ENCODE data around the gene PPIL3. TPM values are rescaled to one million over a fixed set of nuclear protein-coding genes. Genes with fewer than 3 reads are reported as not detected.

The PPIL3 gene
- polyA plus RNA-seq, 1 of the 3 experiments (the other 2 are of a cell fraction) = 44.9 TPM

GRCh38 chr2:200861617-200862155 is 27.2 kb downstream of the PPIL3 start (continued):
- TF ChIP-seq FOXJ3 (CRISPR knock-in tag; IDR thresholded peaks at IDR 0.05) (no peak), GABPA (IDR thresholded peaks at IDR 0.05; ENCODE audit: low read depth) (no peak), FOXM1 (IDR thresholded peaks at IDR 0.05; ENCODE audit: low read depth) (no peak), JUND (IDR thresholded peaks at IDR 0.05) (no peak), FOSL2 (IDR thresholded peaks at IDR 0.05; ENCODE audit: borderline replicate concordance, low read depth) (no peak)

GRCh38 chr2:200860092-200860795 is 28.6 kb downstream of the PPIL3 start:
- peaks cover 50 to 72% of the 10 kb centered on the region in 2 experiments for H3K36me3 ChIP-seq (replicated peaks in 1 of 2; ENCODE audit: control insufficient read depth in 1 of 2, insufficient read depth in 2 of 2, low read length in 1 of 2)
- peaks cover 20% of the 10 kb centered on the region for H3F3A ChIP-seq (replicated peaks; ENCODE audit: insufficient read depth)
- peaks cover 79% of the 10 kb centered on the region for H4K20me1 ChIP-seq (ENCODE audit: insufficient read depth)
- peaks cover 89% of the 10 kb centered on the region for H3K79me2 ChIP-seq (ENCODE audit: insufficient read depth)
- ChIA-PET CTCF (interaction anchor here (1.7 kb wide), 1 partner anchor 10 kb away, joined by 4 read pairs; no protein-coding TSS in a partner anchor), POLR2A (no interaction called here)
- H3K9ac ChIP-seq = no peak overlapping the region; the same call in 1 of the 2 replicates
- no peak overlapping the region; a peak in 1 of 4 replicates for H3K27ac ChIP-seq (ENCODE audit: low read depth in 2 of 2, low read length in 1 of 2)
- H3K9me2 ChIP-seq = no peaks in the 10 kb centered on the region
- peak overlapping the region; percentile 73; the same call in 1 of the 2 replicates for H3K4me2 ChIP-seq
- TF ChIP-seq TCF12 (IDR thresholded peaks at IDR 0.05) (no peak), EP300 (IDR thresholded peaks at IDR 0.05; ENCODE audit: borderline replicate concordance in 1 of 2, low read depth in 1 of 2, low read length in 1 of 2) (no peak), NRF1 (IDR thresholded peaks at IDR 0.05; ENCODE audit: low read depth, low read length) (no peak), ELF1 (IDR thresholded peaks at IDR 0.05) (no peak), SMC3 (IDR thresholded peaks at IDR 0.05; ENCODE audit: low read depth, low read length) (no peak), EZH2phosphoT487 (IDR thresholded peaks at IDR 0.05; ENCODE audit: borderline replicate concordance, low read depth) (no peak), USF2 (IDR thresholded peaks at IDR 0.05; ENCODE audit: borderline replicate concordance, low read depth, low read length) (no peak), MEF2A (IDR thresholded peaks at IDR 0.05; ENCODE audit: borderline replicate concordance, low read depth) (no peak), RFX5 (IDR thresholded peaks at IDR 0.05; ENCODE audit: low read length) (no peak), RAD21 (IDR thresholded peaks at IDR 0.05; ENCODE audit: low read length) (no peak)
- TF ChIP-seq, protein P1, sequence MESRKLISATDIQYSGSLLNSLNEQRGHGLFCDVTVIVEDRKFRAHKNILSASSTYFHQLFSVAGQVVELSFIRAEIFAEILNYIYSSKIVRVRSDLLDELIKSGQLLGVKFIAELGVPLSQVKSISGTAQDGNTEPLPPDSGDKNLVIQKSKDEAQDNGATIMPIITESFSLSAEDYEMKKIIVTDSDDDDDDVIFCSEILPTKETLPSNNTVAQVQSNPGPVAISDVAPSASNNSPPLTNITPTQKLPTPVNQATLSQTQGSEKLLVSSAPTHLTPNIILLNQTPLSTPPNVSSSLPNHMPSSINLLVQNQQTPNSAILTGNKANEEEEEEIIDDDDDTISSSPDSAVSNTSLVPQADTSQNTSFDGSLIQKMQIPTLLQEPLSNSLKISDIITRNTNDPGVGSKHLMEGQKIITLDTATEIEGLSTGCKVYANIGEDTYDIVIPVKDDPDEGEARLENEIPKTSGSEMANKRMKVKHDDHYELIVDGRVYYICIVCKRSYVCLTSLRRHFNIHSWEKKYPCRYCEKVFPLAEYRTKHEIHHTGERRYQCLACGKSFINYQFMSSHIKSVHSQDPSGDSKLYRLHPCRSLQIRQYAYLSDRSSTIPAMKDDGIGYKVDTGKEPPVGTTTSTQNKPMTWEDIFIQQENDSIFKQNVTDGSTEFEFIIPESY (IDR thresholded peaks at IDR 0.05; ENCODE audit: borderline replicate concordance, low read depth) = no peak
- H3K4me3 ChIP-seq (ENCODE audit: low read depth in 2 of 2, low read length in 1 of 2) = 0 out of 4 replicates have a peak overlapping the region, but pooled peaks of 1 of the 2 experiments have one; percentile 96
- DNase-seq = no peak
- no peaks in the 10 kb centered on the region for H3K9me3 ChIP-seq
- peaks cover 20 to 22% of the 10 kb centered on the region in 2 experiments; a peak in 3 of 4 replicates for H3K4me1 ChIP-seq (ENCODE audit: control insufficient read depth in 1 of 2, insufficient read depth in 2 of 2, low read depth in 1 of 2, low read length in 1 of 2)
- 85% methylated on average over 12 of the region's 12 CpGs for WGBS (ENCODE audit: low lambda C conversion rate)
- H2AFZ ChIP-seq (ENCODE audit: low read depth) = no peak overlapping the region
- H3K27me3 ChIP-seq (ENCODE audit: insufficient read depth) = no peaks in the 10 kb centered on the region

Measured in SK-N-SH (cell line).